ENCODE data around the gene AP5M1.

DNA sequence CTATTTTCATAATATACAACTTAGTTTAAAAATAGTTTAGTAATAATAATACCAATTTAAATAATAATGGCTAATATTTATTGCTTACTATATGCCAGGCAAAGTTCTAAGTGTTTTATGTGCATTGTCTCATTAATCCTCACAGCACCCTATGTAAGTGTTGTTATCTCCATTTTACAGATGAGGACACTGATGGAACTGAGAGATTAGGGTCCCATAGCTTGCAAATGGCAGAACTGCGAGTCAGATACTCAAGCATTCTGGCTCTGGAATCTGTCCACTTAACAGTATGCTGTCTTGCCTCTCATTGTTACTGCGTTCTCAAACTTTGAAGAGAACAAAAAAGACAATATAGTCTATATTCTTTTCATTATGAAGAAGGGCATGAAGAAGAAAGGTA lies 19.0 kb downstream of the AP5M1 start:
- no peak for TF ChIP-seq TAF1 (IDR thresholded peaks at IDR 0.05; ENCODE audit: borderline replicate concordance, insufficient read depth, low read length)
- TF ChIP-seq SIN3A (IDR thresholded peaks at IDR 0.05; ENCODE audit: borderline replicate concordance, insufficient read depth, low read length): no peak
